ENCODE measurements around the gene DLX5. TPM values are rescaled to one million over a fixed set of nuclear protein-coding genes. Genes with fewer than 3 reads are reported as not detected.

Gene DLX5
- total and polyA plus RNA-seq, 5 donors from 2014 or later: not detected

GRCh38 chr7:97027427-97028234, 3.0 kb upstream of the DLX5 start:
- Mint-ChIP-seq H3K27ac (no peak overlapping the region), H3K4me3 (peak overlapping the region; percentile 8 to 84 (median 66)), H3K36me3 (no peaks in the 10 kb centered on the region), H3K4me1 (peaks cover 0 to 36% (median 13%) of the 10 kb centered on the region in 4 donors), H3K9me3 (peaks cover 0 to 9% (median 0%) of the 10 kb centered on the region in 7 donors), H3K27me3 (peaks cover 60% of the 10 kb centered on the region)
- DNase-seq (peak; percentile 27 to 69 (median 55)), ATAC-seq (ENCODE audit: low read depth in 2 of 2) (peak; percentile 57 to 63)
- Histone ChIP-seq H3K27me3 (ENCODE audit: control insufficient read depth, insufficient read depth, low read length) (peaks cover 32% of the 10 kb centered on the region), H3K4me1 (ENCODE audit: control insufficient read depth, insufficient read depth, low read length, poor library complexity, severe bottlenecking) (peaks cover 9% of the 10 kb centered on the region), H3K36me3 (ENCODE audit: control insufficient read depth, insufficient read depth, low read length) (no peaks in the 10 kb centered on the region), H3K27ac (ENCODE audit: insufficient read depth, low read length, poor library complexity, severe bottlenecking) (no peak overlapping the region), H3K9me3 (ENCODE audit: control insufficient read depth in 2 of 2, low read length in 2 of 2) (no peaks in the 10 kb centered on the region), H3K4me3 (ENCODE audit: low read depth, low read length) (peak overlapping the region; percentile 32)

GRCh38 chr7:97026715-97027426, 2.2 kb upstream of the DLX5 start:
- no peak for ATAC-seq (ENCODE audit: low read depth in 2 of 2)
- no peak overlapping the region for H3K27ac ChIP-seq (ENCODE audit: insufficient read depth, low read length, poor library complexity, severe bottlenecking)

GRCh38 chr7:97025983-97026714, 1.5 kb upstream of the DLX5 start:
- no peak for DNase-seq
- Histone ChIP-seq H3K4me3 (ENCODE audit: low read depth, low read length) (peak overlapping the region; percentile 32), H3K4me1 (ENCODE audit: control insufficient read depth, insufficient read depth, low read length, poor library complexity, severe bottlenecking) (peaks cover 9% of the 10 kb centered on the region), H3K27me3 (ENCODE audit: control insufficient read depth, insufficient read depth, low read length) (peaks cover 38% of the 10 kb centered on the region), H3K36me3 (ENCODE audit: control insufficient read depth, insufficient read depth, low read length) (no peaks in the 10 kb centered on the region), H3K27ac (ENCODE audit: insufficient read depth, low read length, poor library complexity, severe bottlenecking) (no peak overlapping the region), H3K9me3 (ENCODE audit: control insufficient read depth in 2 of 2, low read length in 2 of 2) (no peaks in the 10 kb centered on the region)
- Mint-ChIP-seq H3K4me1 (peaks cover 0 to 48% (median 16%) of the 10 kb centered on the region in 4 donors), H3K27ac (no peak overlapping the region), H3K27me3 (peaks cover 72% of the 10 kb centered on the region), H3K36me3 (no peaks in the 10 kb centered on the region), H3K9me3 (peaks cover 0 to 12% (median 0%) of the 10 kb centered on the region in 7 donors), H3K4me3 (peak overlapping the region in 3 of 4 donors; percentile 24 to 84 (median 59))
- ATAC-seq (ENCODE audit: low read depth in 2 of 2): peak in 1 of 2 donors; percentile 15

More at GRCh38 chr7:97026715-97027426, 2.2 kb upstream of the DLX5 start:
- Mint-ChIP-seq H3K36me3 (no peaks in the 10 kb centered on the region), H3K4me3 (peak overlapping the region; percentile 24 to 84 (median 66)), H3K27ac (no peak overlapping the region), H3K27me3 (peaks cover 68% of the 10 kb centered on the region), H3K4me1 (peaks cover 0 to 44% (median 16%) of the 10 kb centered on the region in 4 donors), H3K9me3 (peaks cover 0 to 13% (median 0%) of the 10 kb centered on the region in 7 donors)
- Histone ChIP-seq H3K4me3 (ENCODE audit: low read depth, low read length) (peak overlapping the region; percentile 32), H3K27me3 (ENCODE audit: control insufficient read depth, insufficient read depth, low read length) (peaks cover 38% of the 10 kb centered on the region), H3K9me3 (ENCODE audit: control insufficient read depth in 2 of 2, low read length in 2 of 2) (no peaks in the 10 kb centered on the region), H3K36me3 (ENCODE audit: control insufficient read depth, insufficient read depth, low read length) (no peaks in the 10 kb centered on the region), H3K4me1 (ENCODE audit: control insufficient read depth, insufficient read depth, low read length, poor library complexity, severe bottlenecking) (peaks cover 9% of the 10 kb centered on the region)
- DNase-seq: no peak

- Histone ChIP-seq H3K4me3 (ENCODE audit: low read depth, low read length) (no peak overlapping the region), H3K27me3 (ENCODE audit: control insufficient read depth, insufficient read depth, low read length) (peaks cover 38% of the 10 kb centered on the region), H3K9me3 (ENCODE audit: control insufficient read depth in 2 of 2, low read length in 2 of 2) (no peaks in the 10 kb centered on the region), H3K27ac (ENCODE audit: insufficient read depth, low read length, poor library complexity, severe bottlenecking) (no peak overlapping the region), H3K36me3 (ENCODE audit: control insufficient read depth, insufficient read depth, low read length) (no peaks in the 10 kb centered on the region), H3K4me1 (ENCODE audit: control insufficient read depth, insufficient read depth, low read length, poor library complexity, severe bottlenecking) (peaks cover 9% of the 10 kb centered on the region)
- DNase-seq (no peak), ATAC-seq (ENCODE audit: low read depth in 2 of 2) (no peak)
- Mint-ChIP-seq H3K36me3 (no peaks in the 10 kb centered on the region), H3K27me3 (peaks cover 77% of the 10 kb centered on the region), H3K4me1 (peaks cover 0 to 52% (median 20%) of the 10 kb centered on the region in 4 donors), H3K9me3 (peaks cover 0 to 12% (median 0%) of the 10 kb centered on the region in 7 donors), H3K27ac (no peak overlapping the region), H3K4me3 (no peak overlapping the region)
These were observed 484 bp upstream of the DLX5 start for GRCh38 chr7:97025130-97025499.

- H3K36me3 Mint-ChIP-seq: no peaks in the 10 kb centered on the region
- no peak for DNase-seq
- peaks cover under 1 to 52% (median 19%) of the 10 kb centered on the region in 4 donors for H3K4me1 Mint-ChIP-seq
- H3K27me3 Mint-ChIP-seq: peaks cover 94% of the 10 kb centered on the region
- peaks cover 0 to 15% (median 0%) of the 10 kb centered on the region in 7 donors for H3K9me3 Mint-ChIP-seq
- Histone ChIP-seq H3K27me3 (ENCODE audit: control insufficient read depth, insufficient read depth, low read length) (peaks cover 40% of the 10 kb centered on the region), H3K36me3 (ENCODE audit: control insufficient read depth, insufficient read depth, low read length) (no peaks in the 10 kb centered on the region), H3K4me3 (ENCODE audit: low read depth, low read length) (no peak overlapping the region), H3K9me3 (ENCODE audit: control insufficient read depth in 2 of 2, low read length in 2 of 2) (no peaks in the 10 kb centered on the region), H3K27ac (ENCODE audit: insufficient read depth, low read length, poor library complexity, severe bottlenecking) (no peak overlapping the region), H3K4me1 (ENCODE audit: control insufficient read depth, insufficient read depth, low read length, poor library complexity, severe bottlenecking) (peaks cover 9% of the 10 kb centered on the region)
- ATAC-seq (ENCODE audit: low read depth in 2 of 2): no peak
- no peak overlapping the region for H3K27ac Mint-ChIP-seq
- peak overlapping the region in 1 of 4 donors; percentile 14 for H3K4me3 Mint-ChIP-seq
These were observed 1.9 kb downstream of the DLX5 start for GRCh38 chr7:97022491-97023306.

- no peak overlapping the region for H3K4me3 ChIP-seq (ENCODE audit: low read depth, low read length)
- no peaks in the 10 kb centered on the region for H3K36me3 ChIP-seq (ENCODE audit: control insufficient read depth, insufficient read depth, low read length)
- no peak for DNase-seq
- peak overlapping the region in 2 of 4 donors; percentile 16 to 64 for H3K4me3 Mint-ChIP-seq
- no peak overlapping the region for H3K27ac Mint-ChIP-seq
- peaks cover 4 to 48% (median 15%) of the 10 kb centered on the region in 4 donors for H3K4me1 Mint-ChIP-seq
- H3K27me3 ChIP-seq (ENCODE audit: control insufficient read depth, insufficient read depth, low read length): peaks cover 38% of the 10 kb centered on the region
- H3K4me1 ChIP-seq (ENCODE audit: control insufficient read depth, insufficient read depth, low read length, poor library complexity, severe bottlenecking): peaks cover 3% of the 10 kb centered on the region
- no peak overlapping the region for H3K27ac ChIP-seq (ENCODE audit: insufficient read depth, low read length, poor library complexity, severe bottlenecking)
- H3K36me3 Mint-ChIP-seq: peaks cover 3% of the 10 kb centered on the region
- H3K9me3 Mint-ChIP-seq: peaks cover 0 to 18% (median 0%) of the 10 kb centered on the region in 7 donors
- no peaks in the 10 kb centered on the region for H3K9me3 ChIP-seq (ENCODE audit: control insufficient read depth in 2 of 2, low read length in 2 of 2)
- H3K27me3 Mint-ChIP-seq: peaks cover 94% of the 10 kb centered on the region
- no peak for ATAC-seq (ENCODE audit: low read depth in 2 of 2)
These were observed 2.7 kb downstream of the DLX5 start for GRCh38 chr7:97021747-97022490.
